Measurements from ENCODE around the gene IGFBP5. TPM values are rescaled to one million over a fixed set of nuclear protein-coding genes. Genes with fewer than 3 reads are reported as not detected.

Gene IGFBP5
- total RNA-seq, 2 experiments from 2014 or later: not detected

GRCh38 chr2:216701544-216701943 is 6.2 kb upstream of the IGFBP5 start:
- ChIA-PET CTCF (interaction anchor here (1.0 kb wide), 1 partner anchor 12 kb away, joined by 3 read pairs; no protein-coding TSS in a partner anchor), POLR2A (no interaction called here)
- H3K27ac Mint-ChIP-seq: no peak overlapping the region
- H3K36me3 Mint-ChIP-seq (ENCODE audit: low read depth): no peaks in the 10 kb centered on the region
- no peak overlapping the region for H3K4me3 Mint-ChIP-seq
- no peaks in the 10 kb centered on the region for H3K9me3 Mint-ChIP-seq
- H3K27me3 Mint-ChIP-seq: peaks cover 13% of the 10 kb centered on the region
- no peak for DNase-seq
- no peaks in the 10 kb centered on the region for H3K4me1 Mint-ChIP-seq

- CTCF ChIA-PET: interaction anchor here (1.0 to 1.4 kb wide), 2 partner anchors 12 to 443 kb away, joined by 3 read pairs; no protein-coding TSS in a partner anchor
- POLR2A ChIA-PET: no interaction called here
- Mint-ChIP-seq H3K4me3 (no peak overlapping the region), H3K36me3 (ENCODE audit: low read depth) (no peaks in the 10 kb centered on the region), H3K4me1 (no peaks in the 10 kb centered on the region), H3K27me3 (peaks cover 21% of the 10 kb centered on the region), H3K9me3 (no peaks in the 10 kb centered on the region), H3K27ac (no peak overlapping the region)
- no peak for DNase-seq
Measured at GRCh38 chr2:216700781-216701180, 5.4 kb upstream of the IGFBP5 start.

- Mint-ChIP-seq H3K4me1 (no peaks in the 10 kb centered on the region), H3K36me3 (ENCODE audit: low read depth) (no peaks in the 10 kb centered on the region), H3K27me3 (peaks cover 24% of the 10 kb centered on the region), H3K9me3 (no peaks in the 10 kb centered on the region), H3K4me3 (no peak overlapping the region), H3K27ac (no peak overlapping the region)
- no peak for DNase-seq
- POLR2A ChIA-PET: no interaction called here
- CTCF ChIA-PET: interaction anchor here (0.6 to 1.4 kb wide), 3 partner anchors 193 to 466 kb away, joined by 3 read pairs; no protein-coding TSS in a partner anchor
Measured at GRCh38 chr2:216700088-216700567, 4.8 kb upstream of the IGFBP5 start.

- CTCF ChIA-PET: interaction anchor here (0.6 to 1.7 kb wide), 4 partner anchors 10 to 444 kb away, joined by 3 to 8 read pairs (median 3); no protein-coding TSS in a partner anchor
- no peak overlapping the region for H3K27ac Mint-ChIP-seq
- H3K4me3 Mint-ChIP-seq: no peak overlapping the region
- POLR2A ChIA-PET: no interaction called here
- H3K27me3 Mint-ChIP-seq: peaks cover 35% of the 10 kb centered on the region
- no peak for DNase-seq
- H3K4me1 Mint-ChIP-seq: peaks cover 3% of the 10 kb centered on the region
- no peaks in the 10 kb centered on the region for H3K9me3 Mint-ChIP-seq
- no peaks in the 10 kb centered on the region for H3K36me3 Mint-ChIP-seq (ENCODE audit: low read depth)
Measured at GRCh38 chr2:216698895-216699294, 3.5 kb upstream of the IGFBP5 start.

- H3K27ac Mint-ChIP-seq: no peak overlapping the region
- no peak overlapping the region for H3K4me3 Mint-ChIP-seq
- no peaks in the 10 kb centered on the region for H3K9me3 Mint-ChIP-seq
- peaks cover 41% of the 10 kb centered on the region for H3K27me3 Mint-ChIP-seq
- ChIA-PET POLR2A (no interaction called here), CTCF (interaction anchor here (0.6 to 1.7 kb wide), 4 partner anchors 9 to 444 kb away, joined by 3 to 8 read pairs (median 3); no protein-coding TSS in a partner anchor)
- DNase-seq: no peak
- H3K36me3 Mint-ChIP-seq (ENCODE audit: low read depth): no peaks in the 10 kb centered on the region
- H3K4me1 Mint-ChIP-seq: peaks cover 6% of the 10 kb centered on the region
Measured at GRCh38 chr2:216698293-216698692, 2.9 kb upstream of the IGFBP5 start.

GRCh38 chr2:216696751-216697560 is 1.6 kb upstream of the IGFBP5 start:
- ChIA-PET POLR2A (no interaction called here), CTCF (interaction anchor here (1.3 kb wide), 1 partner anchor 410 kb away, joined by 3 read pairs; no protein-coding TSS in a partner anchor)
- Mint-ChIP-seq H3K27ac (no peak overlapping the region), H3K9me3 (no peaks in the 10 kb centered on the region), H3K36me3 (ENCODE audit: low read depth) (no peaks in the 10 kb centered on the region), H3K4me1 (peaks cover 15% of the 10 kb centered on the region), H3K27me3 (peaks cover 49% of the 10 kb centered on the region), H3K4me3 (no peak overlapping the region)
- DNase-seq: no peak

- Mint-ChIP-seq H3K36me3 (ENCODE audit: low read depth) (no peaks in the 10 kb centered on the region), H3K27ac (no peak overlapping the region), H3K4me1 (peaks cover 19% of the 10 kb centered on the region), H3K4me3 (no peak overlapping the region), H3K9me3 (no peaks in the 10 kb centered on the region), H3K27me3 (peaks cover 53% of the 10 kb centered on the region)
- CTCF ChIA-PET: interaction anchor here (1.3 kb wide), 1 partner anchor 411 kb away, joined by 3 read pairs; no protein-coding TSS in a partner anchor
- POLR2A ChIA-PET: interaction anchor here (0.9 kb wide), 1 partner anchor 526 kb away, joined by 3 read pairs; no protein-coding TSS in a partner anchor
- no peak for DNase-seq
Measured at GRCh38 chr2:216696321-216696720, 972 bp upstream of the IGFBP5 start.

- H3K27ac Mint-ChIP-seq: no peak overlapping the region
- no peak overlapping the region for H3K4me3 Mint-ChIP-seq
- DNase-seq: no peak
- ChIA-PET POLR2A (no interaction called here), CTCF (interaction anchor here (1.3 kb wide), 1 partner anchor 12 kb away, joined by 4 read pairs; no protein-coding TSS in a partner anchor)
- H3K4me1 Mint-ChIP-seq: peaks cover 22% of the 10 kb centered on the region
- no peaks in the 10 kb centered on the region for H3K9me3 Mint-ChIP-seq
- no peaks in the 10 kb centered on the region for H3K36me3 Mint-ChIP-seq (ENCODE audit: low read depth)
- H3K27me3 Mint-ChIP-seq: peaks cover 63% of the 10 kb centered on the region
Measured at GRCh38 chr2:216694826-216695217, 527 bp downstream of the IGFBP5 start.

- no peak overlapping the region for H3K27ac Mint-ChIP-seq
- POLR2A ChIA-PET: no interaction called here
- peak; percentile 31 for DNase-seq
- peak overlapping the region; percentile 5 for H3K4me3 Mint-ChIP-seq
- peaks cover 69% of the 10 kb centered on the region for H3K27me3 Mint-ChIP-seq
- no peaks in the 10 kb centered on the region for H3K9me3 Mint-ChIP-seq
- no peaks in the 10 kb centered on the region for H3K36me3 Mint-ChIP-seq (ENCODE audit: low read depth)
- peaks cover 22% of the 10 kb centered on the region for H3K4me1 Mint-ChIP-seq
- CTCF ChIA-PET: interaction anchor here (0.6 to 1.6 kb wide), 5 partner anchors 11 to 1019 kb away, joined by 3 to 5 read pairs (median 4); no protein-coding TSS in a partner anchor
Measured at GRCh38 chr2:216694082-216694825, 1.1 kb downstream of the IGFBP5 start.

- H3K27me3 Mint-ChIP-seq: peaks cover 73% of the 10 kb centered on the region
- no peaks in the 10 kb centered on the region for H3K36me3 Mint-ChIP-seq (ENCODE audit: low read depth)
- no peak for DNase-seq
- no peaks in the 10 kb centered on the region for H3K9me3 Mint-ChIP-seq
- H3K4me1 Mint-ChIP-seq: peaks cover 22% of the 10 kb centered on the region
- ChIA-PET CTCF (interaction anchor here (0.6 to 1.6 kb wide), 6 partner anchors 11 to 1020 kb away, joined by 3 to 5 read pairs (median 4); no protein-coding TSS in a partner anchor), POLR2A (no interaction called here)
- H3K4me3 Mint-ChIP-seq: peak overlapping the region; percentile 33
- no peak overlapping the region for H3K27ac Mint-ChIP-seq
Measured at GRCh38 chr2:216693414-216694080, 1.8 kb downstream of the IGFBP5 start.

GRCh38 chr2:216692636-216693413 is 2.5 kb downstream of the IGFBP5 start:
- no peaks in the 10 kb centered on the region for H3K36me3 Mint-ChIP-seq (ENCODE audit: low read depth)
- H3K27ac Mint-ChIP-seq: no peak overlapping the region
- H3K27me3 Mint-ChIP-seq: peaks cover 73% of the 10 kb centered on the region
- DNase-seq: peak; percentile 61
- ChIA-PET CTCF (interaction anchor here (0.7 to 1.6 kb wide), 4 partner anchors 11 to 1020 kb away, joined by 3 to 5 read pairs (median 3); no protein-coding TSS in a partner anchor), POLR2A (no interaction called here)
- peaks cover 22% of the 10 kb centered on the region for H3K4me1 Mint-ChIP-seq
- peak overlapping the region; percentile 65 for H3K4me3 Mint-ChIP-seq
- no peaks in the 10 kb centered on the region for H3K9me3 Mint-ChIP-seq

All from activated CD4-positive, alpha-beta memory T cell treated with anti-CD3 and anti-CD28 coated beads, Interleukin-2, amount 10 ng/mL, durations not matched to agents 7 days and 5 days (primary cell).